Osteocyte (in vitro differentiated cells): Measurements from ENCODE around the gene OR2K2. TPM values are rescaled to one million over a fixed set of nuclear protein-coding genes. Genes with fewer than 3 reads are reported as not detected.
"Not testable (repeated sequence)": the region's sequence is repeated elsewhere in the genome, so short reads cannot be mapped to it uniquely, and the experiment has no call there.

Source experiments
- DNase-seq: peaks from one replicate; pipeline ENCODE4 v3.0.0; 2021; ENCODE audit warnings: mixed read lengths; ENCODE audit not compliant: unreplicated experiment; ENCODE audit errors: extremely low spot score
- H3K27ac Mint-ChIP-seq: one replicate; pipeline ENCODE4 v1.8.0; 2021; ENCODE audit warnings: mild to moderate bottlenecking, mixed read lengths; ENCODE audit not compliant: unreplicated experiment
- H3K27me3 Mint-ChIP-seq: one replicate; pipeline ENCODE4 v1.8.0; 2021; ENCODE audit warnings: mixed read lengths; ENCODE audit not compliant: unreplicated experiment
- H3K36me3 Mint-ChIP-seq: one replicate; pipeline ENCODE4 v1.8.0; 2021; ENCODE audit warnings: mixed read lengths; ENCODE audit not compliant: unreplicated experiment
- H3K4me1 Mint-ChIP-seq: one replicate; pipeline ENCODE4 v1.8.0; 2021; ENCODE audit warnings: mixed read lengths; ENCODE audit not compliant: unreplicated experiment
- H3K4me3 Mint-ChIP-seq: one replicate; pipeline ENCODE4 v1.8.0; 2021; ENCODE audit warnings: mild to moderate bottlenecking, moderate library complexity, mixed read lengths; ENCODE audit not compliant: unreplicated experiment
- H3K9me3 Mint-ChIP-seq: one replicate; pipeline ENCODE4 v1.8.0; 2021; ENCODE audit warnings: mixed read lengths; ENCODE audit not compliant: unreplicated experiment
- CTCF ChIP-seq: fragments of 200-600 bp; sonication (generic); IDR thresholded peaks from 2 replicates; pipeline ENCODE4 v1.5.0; 2021; ENCODE audit warnings: antibody characterized with exemption, mild to moderate bottlenecking, moderate library complexity
- total RNA-seq: library from RNA; stranded (reverse); gene quantifications from 2 replicates; pipeline ENCODE4 v1.2.1, GENCODE V29; 2021

OR2K2 gene
- total RNA-seq, 1 donor from 2014 or later: not detected

- H3K4me3 Mint-ChIP-seq: no peak overlapping the region
- H3K4me1 Mint-ChIP-seq: peaks cover 7% of the 10 kb centered on the region
- peaks cover 27% of the 10 kb centered on the region for H3K9me3 Mint-ChIP-seq
- H3K27ac Mint-ChIP-seq: no peak overlapping the region
- no peaks in the 10 kb centered on the region for H3K27me3 Mint-ChIP-seq
- no peaks in the 10 kb centered on the region for H3K36me3 Mint-ChIP-seq
- DNase-seq: no peak
- TF ChIP-seq CTCF: no peak
These were observed 19.7 kb upstream of the OR2K2 start for GRCh38 chr9:111349766-111350165.

DNA sequence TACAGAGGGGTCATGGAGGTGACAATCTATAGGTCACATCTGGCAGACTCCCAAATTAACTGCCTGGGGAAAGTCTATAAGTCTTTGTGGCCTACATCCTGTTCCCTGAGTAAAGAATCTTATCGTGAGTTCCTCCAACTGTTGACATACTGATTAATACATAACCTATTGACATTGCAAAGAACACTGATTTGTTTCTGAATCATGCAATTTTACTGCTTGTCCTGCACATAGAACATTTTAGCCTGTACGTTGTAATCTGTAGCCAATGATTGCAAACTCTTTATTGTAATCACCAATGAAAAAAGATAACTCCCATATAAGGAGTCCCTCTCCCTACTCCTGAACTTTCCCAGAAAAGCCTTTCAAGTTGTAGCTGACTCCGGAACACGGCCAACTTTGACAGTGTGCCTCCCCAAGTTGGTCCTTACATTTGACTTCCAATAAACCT, 18.8 kb upstream of the OR2K2 start:
- Mint-ChIP-seq H3K4me3 (no peak overlapping the region), H3K27me3 (no peaks in the 10 kb centered on the region), H3K27ac (no peak overlapping the region), H3K9me3 (peaks cover 20% of the 10 kb centered on the region), H3K4me1 (peaks cover 7% of the 10 kb centered on the region), H3K36me3 (no peaks in the 10 kb centered on the region)
- no peak for DNase-seq
- TF ChIP-seq CTCF: no peak

- not testable (repeated sequence) for H3K9me3 Mint-ChIP-seq, DNase-seq, H3K4me1 Mint-ChIP-seq, H3K4me3 Mint-ChIP-seq, H3K36me3 Mint-ChIP-seq, H3K27me3 Mint-ChIP-seq, H3K27ac Mint-ChIP-seq
These were observed 4.4 kb upstream of the OR2K2 start for GRCh38 chr9:111334318-111334863.

DNA sequence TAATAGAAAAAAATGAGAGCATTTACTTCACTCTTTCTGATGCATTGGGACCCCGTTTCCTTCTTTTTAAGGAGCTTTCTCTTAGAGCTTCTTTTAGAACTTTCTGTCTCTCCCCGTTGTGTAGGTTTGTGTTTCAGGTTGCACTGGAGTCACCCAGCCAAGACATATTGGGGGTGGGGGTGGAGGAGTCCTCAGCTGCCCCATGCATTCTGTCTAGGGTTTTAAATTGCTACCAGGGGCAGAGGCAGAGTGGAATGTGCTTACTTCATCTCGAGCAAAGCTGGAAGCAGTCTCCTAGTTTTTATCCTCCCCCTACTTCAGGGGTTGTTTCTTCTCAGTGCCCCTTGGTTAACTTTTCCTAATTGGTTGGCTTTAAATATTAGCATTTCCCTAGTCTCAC, 9.4 kb downstream of the OR2K2 start:
- Mint-ChIP-seq H3K27ac (no peak overlapping the region), H3K4me3 (no peak overlapping the region), H3K27me3 (no peaks in the 10 kb centered on the region), H3K36me3 (no peaks in the 10 kb centered on the region), H3K9me3 (peaks cover 8% of the 10 kb centered on the region), H3K4me1 (no peaks in the 10 kb centered on the region)
- TF ChIP-seq CTCF: no peak
- no peak for DNase-seq

DNA sequence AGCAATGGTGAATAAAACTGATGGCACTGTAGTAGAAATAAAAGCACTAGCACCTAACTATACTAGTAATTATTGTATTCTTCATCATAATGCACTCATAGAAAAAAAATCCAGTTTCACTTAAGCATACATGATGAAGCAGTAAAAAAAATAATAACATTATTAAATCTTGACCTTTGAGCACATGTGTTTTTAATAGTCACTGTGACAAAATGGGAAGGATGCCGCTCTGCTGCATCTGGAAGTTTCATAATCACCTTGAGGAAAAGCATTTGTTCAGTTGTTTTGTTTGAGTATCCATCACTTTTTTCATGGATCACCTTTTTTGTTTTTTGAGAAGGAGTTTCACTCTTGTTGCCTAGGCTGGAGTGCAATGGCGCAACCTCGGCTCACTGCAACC, 13.2 kb downstream of the OR2K2 start:
- DNase-seq: no peak
- peaks cover 8% of the 10 kb centered on the region for H3K9me3 Mint-ChIP-seq
- no peaks in the 10 kb centered on the region for H3K36me3 Mint-ChIP-seq
- H3K4me1 Mint-ChIP-seq: no peaks in the 10 kb centered on the region
- H3K27ac Mint-ChIP-seq: no peak overlapping the region
- H3K27me3 Mint-ChIP-seq: no peaks in the 10 kb centered on the region
- TF ChIP-seq CTCF: no peak
- no peak overlapping the region for H3K4me3 Mint-ChIP-seq

- no peak for TF ChIP-seq CTCF
- Mint-ChIP-seq H3K27me3 (no peaks in the 10 kb centered on the region), H3K4me1 (peaks cover 5% of the 10 kb centered on the region), H3K9me3 (no peaks in the 10 kb centered on the region), H3K36me3 (no peaks in the 10 kb centered on the region), H3K27ac (no peak overlapping the region), H3K4me3 (no peak overlapping the region)
- no peak for DNase-seq
These were observed 24.1 kb downstream of the OR2K2 start for GRCh38 chr9:111305914-111306313.

DNA sequence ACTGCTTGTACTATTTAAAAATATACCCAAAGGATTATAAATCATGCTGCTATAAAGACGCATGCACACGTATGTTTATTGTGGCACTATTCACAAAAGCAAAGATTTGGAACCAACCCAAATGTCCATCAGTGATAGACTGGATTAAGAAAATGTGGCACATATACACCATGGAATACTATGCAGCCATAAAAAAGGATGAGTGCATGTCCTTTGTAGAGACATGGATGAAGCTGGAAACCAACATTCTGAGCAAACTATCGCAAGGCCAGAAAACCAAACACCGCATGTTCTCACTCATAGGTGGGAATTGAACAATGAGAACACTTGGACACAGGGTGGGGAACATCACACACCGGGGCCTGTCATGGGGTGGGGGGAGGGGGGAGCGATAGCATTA, 26.0 kb downstream of the OR2K2 start:
- H3K4me1 Mint-ChIP-seq: peaks cover 14% of the 10 kb centered on the region
- not testable (repeated sequence) for H3K27me3 Mint-ChIP-seq, H3K4me3 Mint-ChIP-seq, H3K27ac Mint-ChIP-seq, H3K9me3 Mint-ChIP-seq, DNase-seq, H3K36me3 Mint-ChIP-seq
